GM19193 (cell line): ENCODE data around the gene SEC14L5.

Experiments used
- POLR2A ChIP-seq: IDR thresholded peaks from 4 replicates; pipeline ENCODE4 v1.6.1; 2011; ENCODE audit not compliant: insufficient read depth, insufficient read length; ENCODE audit errors: extremely low read depth

The SEC14L5 gene

GRCh38 chr16:5028950-5029475, 70.9 kb downstream of the SEC14L5 start:
- no peak for TF ChIP-seq POLR2A

- no peak for TF ChIP-seq POLR2A
Measured at GRCh38 chr16:5030251-5030870, 72.2 kb downstream of the SEC14L5 start.

- TF ChIP-seq POLR2A = no peak
Measured at GRCh38 chr16:5031601-5032000, 73.5 kb downstream of the SEC14L5 start.

GRCh38 chr16:5032748-5033167, 74.6 kb downstream of the SEC14L5 start:
- TF ChIP-seq POLR2A = no peak

- TF ChIP-seq POLR2A = peak; percentile 76
Measured at GRCh38 chr16:5033256-5034166, 75.4 kb downstream of the SEC14L5 start, which contains the start of gene NAGPA. NAGPA (minus strand) TSS chr16:5033935; CDS start chr16:5033914, 21 bp downstream.

- no peak for TF ChIP-seq POLR2A
Measured at GRCh38 chr16:5034167-5034523, 76.0 kb downstream of the SEC14L5 start.

- TF ChIP-seq POLR2A = no peak
Measured at GRCh38 chr16:5035909-5036227, 77.7 kb downstream of the SEC14L5 start.

- no peak for TF ChIP-seq POLR2A
Measured at GRCh38 chr16:5036228-5037156, 78.4 kb downstream of the SEC14L5 start.

GRCh38 chr16:5040451-5040850, 82.3 kb downstream of the SEC14L5 start:
- TF ChIP-seq POLR2A = no peak

- TF ChIP-seq POLR2A = no peak
Measured at GRCh38 chr16:5041600-5042133, 83.5 kb downstream of the SEC14L5 start.

GRCh38 chr16:5042574-5043171, 84.5 kb downstream of the SEC14L5 start:
- no peak for TF ChIP-seq POLR2A

- TF ChIP-seq POLR2A = no peak
Measured at GRCh38 chr16:5044011-5044540, 85.9 kb downstream of the SEC14L5 start.

GRCh38 chr16:5045499-5046115, 87.5 kb downstream of the SEC14L5 start:
- TF ChIP-seq POLR2A = no peak
